Esophagus muscularis mucosa (tissue), 4 donors: ENCODE data around the gene CRBN. TPM values are rescaled to one million over a fixed set of nuclear protein-coding genes. Genes with fewer than 3 reads are reported as not detected.
A peak's percentile ranks its signal among the peaks of the same experiment; 100 is the strongest.

Experiments used
- DNase-seq: peaks from one replicate; pipeline ENCODE4 v3.0.0-alpha.2; 2017; ENCODE audit errors: extremely low spot score
- H3K27ac ChIP-seq, 4 donors: fragments of 200-600 bp; sonication (generic); replicated peaks in 1 of 4; 1 replicate in 3 of 4; 2 replicates in 1 of 4; pipeline ENCODE4 v1.5.1; 2016 to 2019; ENCODE audit warnings: mild to moderate bottlenecking in 1 of 4
- H3K27me3 ChIP-seq, 4 donors: fragments of 200-600 bp; sonication (generic); one replicate each; pipeline versions ENCODE4 v1.5.1 to v1.6.0; 2016 to 2019
- H3K36me3 ChIP-seq, 4 donors: fragments of 200-600 bp; sonication (generic); one replicate each; pipeline ENCODE4 v1.5.1; 2016 to 2019
- H3K4me1 ChIP-seq, 4 donors: fragments of 200-600 bp; sonication (generic); one replicate each; pipeline ENCODE4 v1.5.1; 2016 to 2019
- H3K4me3 ChIP-seq, 4 donors: fragments of 200-600 bp; sonication (generic); 1 replicate in 2 of 4; 2 replicates in 2 of 4; pipeline ENCODE4 v1.5.1; 2016 to 2019; ENCODE audit warnings: mild to moderate bottlenecking in 4 of 4, moderate library complexity in 1 of 4
- H3K9me3 ChIP-seq, 4 donors: fragments of 200-600 bp; sonication (generic); 1 replicate in 3 of 4; 2 replicates in 1 of 4; pipeline ENCODE4 v1.5.1; 2016 to 2019
- CTCF ChIP-seq, 3 experiments: fragments of 200-600 bp in 2 of 3; fragments of 450-650 bp in 1 of 3; sonication (generic) in 2 of 3; IDR thresholded peaks; one replicate each; pipeline ENCODE4 v1.5.1; 2017 to 2019; ENCODE audit warnings: antibody characterized with exemption in 3 of 3, mild to moderate bottlenecking in 2 of 3, moderate library complexity in 1 of 3
- EP300 ChIP-seq: sonication (generic); formaldehyde crosslinking; IDR thresholded peaks from one replicate; pipeline ENCODE4 v1.6.1; 2017; ENCODE audit warnings: antibody characterized with exemption
- POLR2A ChIP-seq: fragments of 450-650 bp; IDR thresholded peaks from one replicate; pipeline ENCODE4 v1.6.1; 2017; ENCODE audit warnings: antibody characterized with exemption, moderate library complexity, mild to moderate bottlenecking, low read depth
- POLR2AphosphoS5 ChIP-seq, 2 donors: sonication (generic); formaldehyde crosslinking; IDR thresholded peaks; one replicate each; pipeline ENCODE4 v1.6.1; 2017; ENCODE audit warnings: antibody characterized with exemption in 2 of 2
- WGBS: methylation state at CpG from one replicate; pipeline ENCODE4 v1.1.5; 2018; 5-methylcytosine and 5-hydroxymethylcytosine counted together
- intact Hi-C: fragments of 100-400 bp; cut with DNase I; formaldehyde crosslinking; loops from one replicate; pipeline ENCODE4 v1.15.1; 2023
- total RNA-seq, 4 donors: library from RNA; depleted of rRNA; stranded (reverse); fragments of >200 nt; gene quantifications; one replicate each; pipeline versions ENCODE4 v1.1.0 to v1.2.1, GENCODE V29; 2016

The CRBN gene
- 100 to 1,000 TPM in 2 of 4 donors, 10 to 100 TPM in 2; 46.5 to 109 (median 85.0) TPM for total RNA-seq

DNA sequence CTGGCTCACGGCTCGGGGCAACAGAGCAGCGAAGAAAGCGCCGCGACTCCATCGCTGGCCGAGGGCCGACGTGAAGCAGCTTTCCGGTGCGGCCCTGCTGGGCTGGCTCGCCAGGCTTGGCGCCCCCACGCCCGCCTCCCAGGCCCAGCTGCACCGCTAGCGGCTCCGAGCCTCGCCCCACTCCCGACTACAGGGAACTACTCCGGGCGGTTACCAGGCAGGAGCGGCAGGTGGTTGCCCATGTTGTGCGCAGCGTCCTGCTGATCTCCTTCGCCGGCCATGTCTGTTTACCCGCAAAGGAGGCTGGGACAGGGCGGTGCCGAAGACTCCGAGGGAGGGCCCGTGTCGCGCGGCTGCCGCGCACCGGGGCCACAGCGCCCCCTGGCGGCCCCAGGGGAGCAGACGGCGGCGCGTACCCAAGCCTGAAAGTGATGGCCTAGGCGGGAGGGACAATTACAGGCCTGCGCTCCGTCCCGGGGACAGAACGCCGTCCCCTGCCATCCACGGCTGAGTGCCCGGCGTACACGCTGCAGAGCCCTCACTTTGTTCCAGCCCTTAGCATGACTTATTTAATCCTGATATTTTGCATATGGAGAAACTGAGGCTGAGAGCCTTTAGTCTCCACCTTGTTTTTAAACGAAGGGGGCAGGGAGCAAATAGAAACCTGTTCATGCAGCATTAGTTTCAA lies at the start of gene CRBN:
Gene CRBN, minus strand, starts transcription at position 285 of the 688 bp plus-strand sequence. Its CDS starts 4 bp downstream, at position 281.
- H3K4me3 ChIP-seq, result peak within 1 kb of the TSS; percentile 81 to 99 (median 93)
- no peaks in the 10 kb centered on the region for H3K27me3 ChIP-seq
- no peaks in the 10 kb centered on the region for H3K9me3 ChIP-seq
- intact Hi-C loops, result no loop called here
- peaks cover 28 to 40% (median 35%) of the 10 kb centered on the region in 4 donors for H3K4me1 ChIP-seq
- 2% methylated on average over 13 of the region's 56 CpGs for WGBS
- DNase-seq, result peak; percentile 94
- H3K27ac ChIP-seq, result peak within 1 kb of the TSS; percentile 80 to 83 (median 82)
- no peak for TF ChIP-seq EP300
- no peak for TF ChIP-seq POLR2A
- peak; percentile 96 to 99 (median 97) for TF ChIP-seq CTCF (IDR thresholded peaks at IDR 0.05)
- TF ChIP-seq POLR2AphosphoS5 (IDR thresholded peaks at IDR 0.05), result peak; percentile 85 to 94
- peaks cover 0 to 18% (median 7%) of the 10 kb centered on the region in 4 donors for H3K36me3 ChIP-seq

DNA sequence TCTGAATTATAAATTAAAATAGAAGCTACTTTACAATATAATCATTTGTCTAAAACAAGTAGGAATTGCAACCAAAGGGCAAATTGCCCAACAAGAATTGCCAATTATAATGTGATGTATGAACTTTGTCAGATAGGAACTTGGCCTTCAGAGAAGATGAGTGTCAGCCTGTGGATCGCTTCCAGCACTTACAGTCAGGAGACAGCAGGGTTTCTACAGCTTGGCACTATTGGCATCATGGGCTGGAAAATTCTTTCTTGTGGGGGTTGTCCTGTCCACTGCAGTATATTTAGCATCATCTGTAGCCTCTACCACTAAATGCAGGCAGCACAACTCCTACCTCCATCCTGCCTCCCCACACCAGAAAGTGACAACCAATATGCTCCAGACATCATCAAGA lies 48.1 kb upstream of the CRBN start:
- intact Hi-C loops, result no loop called here
- Histone ChIP-seq H3K4me1 (peaks cover 0 to 10% (median 1%) of the 10 kb centered on the region in 4 donors), H3K27ac (no peak overlapping the region), H3K36me3 (no peaks in the 10 kb centered on the region), H3K9me3 (peaks cover 0 to 12% (median 7%) of the 10 kb centered on the region in 4 donors), H3K4me3 (no peak overlapping the region), H3K27me3 (no peaks in the 10 kb centered on the region)
- no peak for DNase-seq
- WGBS, result 0% methylated on average over 1 of the region's 1 CpG
- no peak for TF ChIP-seq CTCF (IDR thresholded peaks at IDR 0.05)
- TF ChIP-seq POLR2AphosphoS5 (IDR thresholded peaks at IDR 0.05), result no peak
- no peak for TF ChIP-seq EP300
- no peak for TF ChIP-seq POLR2A

DNA sequence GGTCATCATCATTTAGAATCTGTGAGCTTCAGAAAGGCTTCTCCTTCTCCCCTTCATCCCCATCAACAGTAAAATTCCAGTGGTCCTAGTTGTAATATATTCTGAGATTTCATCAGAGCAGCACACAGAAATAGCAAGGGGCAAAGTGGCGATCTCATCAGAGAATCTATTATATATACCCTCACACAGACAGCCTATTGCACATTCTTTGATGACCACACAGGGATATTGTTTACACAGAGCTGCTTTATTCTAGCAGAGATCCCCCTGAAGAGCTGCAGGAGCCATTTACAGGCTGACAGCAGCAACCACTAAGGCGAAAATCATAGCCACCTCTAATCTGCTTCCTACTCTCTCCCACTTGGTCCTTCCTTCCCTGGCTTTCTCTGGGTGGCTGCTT lies 42.0 kb upstream of the CRBN start:
- WGBS, result 69% methylated on average over 2 of the region's 2 CpGs

GRCh38 chr3:3216401-3216800 lies 36.9 kb upstream of the CRBN start:
- H3K9me3 ChIP-seq, result no peaks in the 10 kb centered on the region
- H3K4me3 ChIP-seq, result no peak overlapping the region
- H3K27ac ChIP-seq, result no peak overlapping the region
- WGBS, result 87% methylated on average over 4 of the region's 4 CpGs
- TF ChIP-seq CTCF (IDR thresholded peaks at IDR 0.05) (no peak), EP300 (no peak), POLR2A (no peak), POLR2AphosphoS5 (IDR thresholded peaks at IDR 0.05) (no peak)
- no peaks in the 10 kb centered on the region for H3K4me1 ChIP-seq
- intact Hi-C loops, result no loop called here
- no peaks in the 10 kb centered on the region for H3K36me3 ChIP-seq
- peaks cover 0 to 24% (median 0%) of the 10 kb centered on the region in 4 donors for H3K27me3 ChIP-seq
- DNase-seq, result no peak

More for the DNA sequence above, 42.0 kb upstream of the CRBN start:
- Histone ChIP-seq H3K4me1 (no peaks in the 10 kb centered on the region), H3K4me3 (no peak overlapping the region), H3K9me3 (no peaks in the 10 kb centered on the region), H3K27ac (no peak overlapping the region), H3K27me3 (peaks cover 0 to 30% (median 0%) of the 10 kb centered on the region in 4 donors), H3K36me3 (no peaks in the 10 kb centered on the region)
- no peak for TF ChIP-seq POLR2AphosphoS5 (IDR thresholded peaks at IDR 0.05)
- TF ChIP-seq CTCF (IDR thresholded peaks at IDR 0.05), result no peak
- TF ChIP-seq EP300, result no peak
- no peak for TF ChIP-seq POLR2A
- intact Hi-C loops, result no loop called here
- no peak for DNase-seq
